ENCODE results near the gene KCNJ11.

- TF ChIP-seq CTCF (IDR thresholded peaks at IDR 0.05; ENCODE audit: poor library complexity, severe bottlenecking) (no peak), EP300 (conservative IDR thresholded peaks at IDR 0.05; ENCODE audit: poor library complexity, severe bottlenecking) (no peak), REST (IDR thresholded peaks at IDR 0.05; ENCODE audit: borderline replicate concordance) (no peak), EZH2 (IDR thresholded peaks at IDR 0.05; ENCODE audit: borderline replicate concordance, insufficient read depth, low read length, poor library complexity, severe bottlenecking) (no peak), TAF1 (IDR thresholded peaks at IDR 0.05; ENCODE audit: low read depth) (no peak), POLR2AphosphoS5 (IDR thresholded peaks at IDR 0.05) (no peak)
Observed at GRCh38 chr11:17397311-17398002, 9.0 kb upstream of the KCNJ11 start.

Data from neural cell (in vitro differentiated cells).